GM12878 (cell line): Measurements from ENCODE around the gene LDB2. TPM values are rescaled to one million over a fixed set of nuclear protein-coding genes. Genes with fewer than 3 reads are reported as not detected.

Experiments used
- ATAC-seq: fragments of 200-7000 bp; cut with Tn5 transposase; 3 replicates; pipeline ENCODE4 v1.9.1; 2020; ENCODE audit warnings: mild to moderate bottlenecking, moderate library complexity
- BruUV-seq: library from RNA; stranded (reverse); fragments of 400-500 nt; replicated peaks from 2 replicates; lab custom pipeline; 2021; lab: Mats Ljungman, UMichigan
- CTCF ChIA-PET: fragments of 300-600 bp; sonication (Branson Sonifier 250); formaldehyde crosslinking; extraction: SDS; loops from one replicate; lab custom pipeline; 2021; ENCODE audit warnings: inconsistent platforms; lab: Yijun Ruan, JAX
- POLR2A ChIA-PET: fragments of 350-600 bp; formaldehyde crosslinking; extraction: SDS; loops from one replicate; lab custom pipeline; 2021; ENCODE audit warnings: inconsistent platforms; lab: Charles Lee
- RAD21 ChIA-PET: fragments of 300-600 bp; sonication (Branson Sonifier 250); formaldehyde crosslinking; loops from one replicate; lab custom pipeline; 2023; ENCODE audit warnings: antibody characterized with exemption; ENCODE audit not compliant: unreplicated experiment; lab: Charles Lee
- SMC1A ChIA-PET: fragments of 300-600 bp; sonication (Branson Sonifier 250); formaldehyde crosslinking; loops from one replicate; lab custom pipeline; 2023; ENCODE audit not compliant: unreplicated experiment, uncharacterized antibody; lab: Charles Lee
- DNase-seq: peaks from one replicate; pipeline ENCODE4 v3.0.0-alpha.2; 2011; ENCODE audit warnings: low read depth, low spot score
- FAIRE-seq: peaks from 3 replicates; lab custom pipeline; 2011; peaks lifted over from hg19 to GRCh38; lab: Jason Lieb, UNC
- H2AFZ ChIP-seq: 2 replicates; pipeline ENCODE4 v1.6.0; 2011; ENCODE audit warnings: low read depth, low read length, control low read depth; ENCODE audit not compliant: control insufficient read depth
- H3K27ac ChIP-seq: 2 replicates; pipeline ENCODE4 v1.5.1; 2011; ENCODE audit warnings: control low read depth; ENCODE audit not compliant: control insufficient read depth, insufficient read depth
- H3K27me3 ChIP-seq, 2 experiments: replicated peaks in 1 of 2; 2 replicates each; pipeline versions ENCODE4 v1.6.0 to v1.6.1; 2011; ENCODE audit warnings: low read length in 1 of 2; ENCODE audit not compliant: control insufficient read depth in 2 of 2, insufficient read depth in 2 of 2
- H3K36me3 ChIP-seq, 2 experiments: 2 replicates each; pipeline ENCODE4 v1.5.1; 2011; ENCODE audit warnings: low read length in 1 of 2; ENCODE audit not compliant: control insufficient read depth in 2 of 2, insufficient read depth in 2 of 2
- H3K4me1 ChIP-seq: 2 replicates; pipeline ENCODE4 v1.6.1; 2011; ENCODE audit warnings: mild to moderate bottlenecking, low read length, moderate library complexity, mixed read lengths; ENCODE audit not compliant: control insufficient read depth, insufficient read depth
- H3K4me2 ChIP-seq: 2 replicates; pipeline ENCODE4 v1.6.0; 2011; ENCODE audit warnings: control low read depth; ENCODE audit not compliant: control insufficient read depth, insufficient read depth
- H3K4me3 ChIP-seq: fragments of 200-600 bp; sonication (generic); 2 replicates; pipeline ENCODE4 v1.5.1; 2016
- H3K79me2 ChIP-seq: 2 replicates; pipeline ENCODE4 v1.6.0; 2011; ENCODE audit warnings: low read length; ENCODE audit not compliant: control insufficient read depth, insufficient read depth
- H3K9ac ChIP-seq: 2 replicates; pipeline ENCODE4 v1.8.0; 2011; ENCODE audit warnings: low read length, control low read depth, mixed read lengths; ENCODE audit not compliant: control insufficient read depth, insufficient read depth
- H3K9me3 ChIP-seq: replicated peaks from 3 replicates; pipeline ENCODE4 v1.5.1; 2011; ENCODE audit warnings: mild to moderate bottlenecking, low read length; ENCODE audit not compliant: control insufficient read depth, insufficient read depth
- H4K20me1 ChIP-seq: 2 replicates; pipeline ENCODE4 v1.6.0; 2011; ENCODE audit not compliant: control insufficient read depth, insufficient read depth
- CHD1 ChIP-seq: IDR thresholded peaks from 2 replicates; pipeline ENCODE4 v1.6.1; 2012; ENCODE audit warnings: low read depth, low read length, improper control_type of control experiment
- IRF5 ChIP-seq: fragments of 450-650 bp; IDR thresholded peaks from 2 replicates; pipeline ENCODE4 v1.6.1; 2017; ENCODE audit warnings: borderline replicate concordance
- PAX8 ChIP-seq: fragments of 450-650 bp; IDR thresholded peaks from 2 replicates; pipeline ENCODE4 v1.6.1; 2017; ENCODE audit warnings: mild to moderate bottlenecking, moderate library complexity
- REST ChIP-seq: IDR thresholded peaks from 2 replicates; pipeline ENCODE4 v1.6.1; 2012; ENCODE audit warnings: mild to moderate bottlenecking, low read depth, low read length
- SMAD1 ChIP-seq: fragments of 450-650 bp; IDR thresholded peaks from 2 replicates; pipeline ENCODE4 v1.6.1; 2018; ENCODE audit warnings: mild to moderate bottlenecking, low read depth; ENCODE audit not compliant: partially characterized antibody
- SREBF2 ChIP-seq: IDR thresholded peaks from 2 replicates; pipeline ENCODE4 v1.6.1; 2012; ENCODE audit warnings: mild to moderate bottlenecking, low read length
- WRNIP1 ChIP-seq: IDR thresholded peaks from 2 replicates; pipeline ENCODE4 v1.6.1; 2011; ENCODE audit warnings: low read depth, low read length, improper control_type of control experiment, borderline replicate concordance
- ZBED1 ChIP-seq: IDR thresholded peaks from 2 replicates; pipeline ENCODE4 v1.6.1; 2016; ENCODE audit warnings: borderline replicate concordance
- ZNF592 ChIP-seq: fragments of 450-650 bp; IDR thresholded peaks from 2 replicates; pipeline ENCODE4 v1.6.1; 2017; ENCODE audit warnings: mild to moderate bottlenecking, moderate library complexity
- ZSCAN29 ChIP-seq: fragments of 450-650 bp; IDR thresholded peaks from 2 replicates; pipeline ENCODE4 v1.6.1; 2017; ENCODE audit warnings: mild to moderate bottlenecking, moderate library complexity
- WGBS: methylation state at CpG from one replicate; pipeline ENCODE4 v1.1.6; 2016; ENCODE audit warnings: low lambda C conversion rate; ENCODE audit not compliant: insufficient replicate concordance, insufficient coverage; ENCODE audit errors: missing lambda C conversion rate; 5-methylcytosine and 5-hydroxymethylcytosine counted together
- in situ Hi-C: fragments of 300-500 bp; cut with MboI; formaldehyde crosslinking; loops from 9 replicates; pipeline ENCODE4 v1.14.3; 2018; ENCODE audit warnings: mixed read lengths
- intact Hi-C: fragments of 100-400 bp; cut with micrococcal nuclease; formaldehyde crosslinking; loops from one replicate; pipeline ENCODE4 v1.14.2; 2022; ENCODE audit not compliant: unreplicated experiment
- polyA plus RNA-seq, 11 experiments: library from polyadenylated mRNA; depleted of rRNA in 4 of 11; unstranded in 6 of 11; stranded (reverse) in 5 of 11; fragments of >200 nt; fragmentation: Nextera tagmentation in 4 of 11; fragmentation: Illumina TruSeq in 1 of 11; extraction: Ambion mirVana in 4 of 11; extraction: Trizol in 1 of 11; gene quantifications; 1 replicate in 1 of 11; 2 replicates in 10 of 11; pipeline versions ENCODE4 v1.2.1 to v1.2.3, GENCODE V29; 2011 to 2016; ENCODE audit warnings: inconsistent platforms in 2 of 11, missing spikeins in 2 of 11, low read depth in 1 of 11
- total RNA-seq, 4 experiments: library from RNA; depleted of rRNA in 3 of 4; stranded (reverse); fragments of >200 nt in 3 of 4; fragmentation: Illumina TruSeq in 1 of 4; extraction: Trizol in 1 of 4; gene quantifications; 2 replicates each; pipeline versions ENCODE4 v1.2.1 to v1.2.3, GENCODE V29; 2013 to 2021

Gene LDB2
- total and polyA plus RNA-seq, 10 of the 15 experiments (the other 5 are each of a cell fraction or from before 2014, with no cell fraction given): 0.15 TPM; not detected in 9

- no peak overlapping the region for H2AFZ ChIP-seq
- WGBS: 33% methylated on average over 5 of the region's 5 CpGs
- ChIA-PET SMC1A (no interaction called here), CTCF (interaction anchor here (1.8 kb wide), 1 partner anchor 25 kb away, joined by 4 read pairs; no protein-coding TSS in a partner anchor), POLR2A (no interaction called here), RAD21 (interaction anchor here (0.6 kb wide), 1 partner anchor 309 kb away, joined by 4 read pairs; no protein-coding TSS in a partner anchor)
- no peak overlapping the region for H3K9ac ChIP-seq
- no peak for DNase-seq
- BruUV-seq: no TSS peak
- no peaks in the 10 kb centered on the region for H3K79me2 ChIP-seq
- no peak overlapping the region for H3K4me3 ChIP-seq
- H3K4me2 ChIP-seq: no peak overlapping the region
- FAIRE-seq: no peak
- no peaks in the 10 kb centered on the region for H3K36me3 ChIP-seq
- ATAC-seq: no peak
- H4K20me1 ChIP-seq: no peaks in the 10 kb centered on the region
- H3K9me3 ChIP-seq: no peaks in the 10 kb centered on the region
- in situ Hi-C loops (no loop called here), intact Hi-C loops (no loop called here)
- no peak overlapping the region for H3K27ac ChIP-seq
- TF ChIP-seq REST (no peak), ZBED1 (no peak), IRF5 (no peak), CHD1 (no peak), ZNF592 (no peak), SMAD1 (no peak), ZSCAN29 (no peak), WRNIP1 (no peak), SREBF2 (no peak), PAX8 (no peak)
- no peaks in the 10 kb centered on the region for H3K4me1 ChIP-seq
- H3K27me3 ChIP-seq: no peaks in the 10 kb centered on the region
These were observed 255.5 kb downstream of the LDB2 start for GRCh38 chr4:16642897-16643296.
